Measurements from ENCODE around the gene SULT1A4. TPM values are rescaled to one million over a fixed set of nuclear protein-coding genes. Genes with fewer than 3 reads are reported as not detected.
A peak's percentile ranks its signal among the peaks of the same experiment; 100 is the strongest.
"Not testable (repeated sequence)": the region's sequence is repeated elsewhere in the genome, so short reads cannot be mapped to it uniquely, and the experiment has no call there.

The SULT1A4 gene
- total and polyA plus RNA-seq, 9 donors, result 4.0 to 13.1 (median 6.9) TPM

- H3K27me3 ChIP-seq (ENCODE audit: control insufficient read depth, insufficient read depth, low read length); H3K4me3 ChIP-seq (ENCODE audit: low read length); H3K27ac ChIP-seq (ENCODE audit: low read length); H3K9me3 ChIP-seq (replicated peaks; ENCODE audit: control insufficient read depth, low read depth, low read length); H3K4me1 ChIP-seq (ENCODE audit: control insufficient read depth, insufficient read depth, low read length); DNase-seq; H3K36me3 ChIP-seq (ENCODE audit: control insufficient read depth, insufficient read depth, low read length): not testable (repeated sequence)
- WGBS (ENCODE audit: insufficient coverage), result no CpG with 5 or more reads among the region's 33 CpGs
These were observed 7.2 kb downstream of the SULT1A4 start for GRCh38 chr16:29466904-29467303.

GRCh38 chr16:29467654-29468366 is 8.1 kb downstream of the SULT1A4 start:
- H3K36me3 ChIP-seq (ENCODE audit: control insufficient read depth, insufficient read depth, low read length); H3K27me3 ChIP-seq (ENCODE audit: control insufficient read depth, insufficient read depth, low read length); H3K27ac ChIP-seq (ENCODE audit: low read length); DNase-seq; H3K4me3 ChIP-seq (ENCODE audit: low read length); H3K4me1 ChIP-seq (ENCODE audit: control insufficient read depth, insufficient read depth, low read length); H3K9me3 ChIP-seq (replicated peaks; ENCODE audit: control insufficient read depth, low read depth, low read length): not testable (repeated sequence)
- no CpG with 5 or more reads among the region's 10 CpGs for WGBS (ENCODE audit: insufficient coverage)

DNA sequence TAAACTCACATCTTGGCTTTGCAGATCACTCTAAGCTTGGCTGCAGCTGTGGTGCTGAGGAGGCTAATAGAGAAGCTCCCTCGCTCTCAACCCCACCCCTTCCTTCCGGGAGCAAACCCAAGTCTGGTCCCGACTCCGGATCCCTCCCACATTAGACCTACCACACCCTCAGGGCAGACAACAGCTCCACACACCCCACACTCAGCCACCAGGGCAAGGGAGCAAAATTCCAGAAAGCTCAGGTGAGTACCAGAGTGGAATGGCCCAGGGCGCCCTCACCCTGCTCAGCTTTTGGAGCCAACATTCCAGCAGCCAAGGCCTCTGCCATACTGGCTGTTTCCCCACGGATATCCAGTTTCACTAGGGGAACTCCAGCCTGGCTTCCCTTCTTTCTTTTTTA is 9.9 kb downstream of the SULT1A4 start:
- not testable (repeated sequence) for H3K9me3 ChIP-seq (replicated peaks; ENCODE audit: control insufficient read depth, low read depth, low read length); H3K4me1 ChIP-seq (ENCODE audit: control insufficient read depth, insufficient read depth, low read length); H3K36me3 ChIP-seq (ENCODE audit: control insufficient read depth, insufficient read depth, low read length); H3K4me3 ChIP-seq (ENCODE audit: low read length); DNase-seq; H3K27me3 ChIP-seq (ENCODE audit: control insufficient read depth, insufficient read depth, low read length)
- WGBS (ENCODE audit: insufficient coverage), result 40% methylated on average over 2 of the region's 6 CpGs
- H3K27ac ChIP-seq (ENCODE audit: low read length), result peak overlapping the region; percentile 67

- no CpG with 5 or more reads among the region's 4 CpGs for WGBS (ENCODE audit: insufficient coverage)
- not testable (repeated sequence) for H3K36me3 ChIP-seq (ENCODE audit: control insufficient read depth, insufficient read depth, low read length); H3K27me3 ChIP-seq (ENCODE audit: control insufficient read depth, insufficient read depth, low read length); H3K27ac ChIP-seq (ENCODE audit: low read length); H3K4me1 ChIP-seq (ENCODE audit: control insufficient read depth, insufficient read depth, low read length); DNase-seq; H3K9me3 ChIP-seq (replicated peaks; ENCODE audit: control insufficient read depth, low read depth, low read length); H3K4me3 ChIP-seq (ENCODE audit: low read length)
These were observed 12.4 kb downstream of the SULT1A4 start for GRCh38 chr16:29472065-29472464.

DNA sequence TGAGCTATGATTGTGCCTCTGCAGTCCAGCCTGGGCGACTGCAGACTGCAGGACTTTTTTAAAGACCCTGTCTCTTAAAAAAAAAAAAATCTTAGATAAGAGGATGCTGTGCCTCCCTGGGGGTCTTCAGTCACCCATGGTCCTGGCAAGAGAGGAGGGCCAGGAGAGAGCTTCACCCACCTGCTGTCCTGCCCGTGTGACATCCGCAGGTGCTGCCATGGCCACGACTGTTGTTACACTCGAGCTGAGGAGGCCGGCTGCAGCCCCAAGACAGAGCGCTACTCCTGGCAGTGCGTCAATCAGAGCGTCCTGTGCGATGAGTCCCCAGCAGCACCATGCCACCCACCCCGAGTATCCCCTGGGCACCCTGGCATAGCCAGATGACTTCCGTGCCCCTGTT is 22.6 kb downstream of the SULT1A4 start:
- not testable (repeated sequence) for H3K36me3 ChIP-seq (ENCODE audit: control insufficient read depth, insufficient read depth, low read length); H3K27me3 ChIP-seq (ENCODE audit: control insufficient read depth, insufficient read depth, low read length); H3K27ac ChIP-seq (ENCODE audit: low read length); H3K4me1 ChIP-seq (ENCODE audit: control insufficient read depth, insufficient read depth, low read length); H3K4me3 ChIP-seq (ENCODE audit: low read length); H3K9me3 ChIP-seq (replicated peaks; ENCODE audit: control insufficient read depth, low read depth, low read length); DNase-seq
- no CpG with 5 or more reads among the region's 12 CpGs for WGBS (ENCODE audit: insufficient coverage)

DNA sequence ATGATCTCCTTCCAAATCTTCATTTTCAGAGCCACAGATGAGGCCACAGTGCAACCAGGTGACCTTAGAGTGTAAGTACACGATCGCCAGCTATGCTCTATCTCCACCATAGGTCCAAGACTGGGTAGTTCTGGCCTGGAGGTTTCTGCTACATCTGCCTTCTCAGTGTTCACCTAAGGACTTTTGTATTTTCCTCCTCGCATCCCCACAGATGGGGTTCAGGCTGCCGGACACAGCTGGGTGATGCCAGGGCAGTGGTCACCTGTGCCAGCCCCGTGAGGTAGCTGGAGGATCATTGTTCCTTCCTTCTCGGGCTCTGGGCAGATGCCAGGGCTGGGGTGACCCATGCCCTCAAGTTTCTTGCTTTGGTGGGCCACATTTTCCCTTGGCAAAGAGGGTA is 46.6 kb downstream of the SULT1A4 start, which contains the start of gene NPIPB12:
Gene NPIPB12, minus strand, starts transcription at position 101 of the 400 bp plus-strand sequence.
- DNase-seq, result not testable (repeated sequence)

More for the DNA sequence above, 46.6 kb downstream of the SULT1A4 start, which contains the start of gene NPIPB12:
- H3K9me3 ChIP-seq (replicated peaks; ENCODE audit: control insufficient read depth, low read depth, low read length); H3K4me3 ChIP-seq (ENCODE audit: low read length); H3K4me1 ChIP-seq (ENCODE audit: control insufficient read depth, insufficient read depth, low read length); H3K27ac ChIP-seq (ENCODE audit: low read length); H3K27me3 ChIP-seq (ENCODE audit: control insufficient read depth, insufficient read depth, low read length); H3K36me3 ChIP-seq (ENCODE audit: control insufficient read depth, insufficient read depth, low read length): not testable (repeated sequence)
- WGBS (ENCODE audit: insufficient coverage), result no CpG with 5 or more reads among the region's 6 CpGs

Other genes with a start within 250 kb of the SULT1A4 start
- 0.35 TPM for gene NPIPB11, start 53.2 kb upstream of the SULT1A4 start, total RNA-seq
- gene NPIPB11, start 53.2 kb upstream of the SULT1A4 start, polyA plus RNA-seq (ENCODE audit: insufficient read depth in 1 of 8, insufficient read length in 8 of 8, low replicate concordance in 1 of 8), result 1 to 10 TPM in 4 of 8 donors, under 1 TPM in 4; 0.48 to 2.0 (median 1.0) TPM
- 5.2 TPM for gene BOLA2, start 5.6 kb upstream of the SULT1A4 start, total RNA-seq
- 1 to 10 TPM; 2.2 to 5.6 (median 2.8) TPM for gene BOLA2, start 5.6 kb upstream of the SULT1A4 start, polyA plus RNA-seq (ENCODE audit: insufficient read depth in 1 of 8, insufficient read length in 8 of 8, low replicate concordance in 1 of 8)
- gene SLX1B, start 5.4 kb upstream of the SULT1A4 start, total RNA-seq, result 8.8 TPM
- gene SLX1B, start 5.4 kb upstream of the SULT1A4 start, polyA plus RNA-seq (ENCODE audit: insufficient read depth in 1 of 8, insufficient read length in 8 of 8, low replicate concordance in 1 of 8), result 1 to 10 TPM in 4 of 8 donors, under 1 TPM in 2, not detected in 2; 0.21 to 7.9 (median 2.1) TPM
- 14.1 TPM for gene NPIPB12, start 46.5 kb downstream of the SULT1A4 start, total RNA-seq
- gene NPIPB12, start 46.5 kb downstream of the SULT1A4 start, polyA plus RNA-seq (ENCODE audit: insufficient read depth in 1 of 8, insufficient read length in 8 of 8, low replicate concordance in 1 of 8), result 10 to 100 TPM in 7 of 8 donors, 1 to 10 TPM in 1; 9.8 to 47.8 (median 22.4) TPM
- 0.31 TPM for gene SPN, start 203.3 kb downstream of the SULT1A4 start, total RNA-seq
- 1 to 10 TPM in 5 of 8 donors, under 1 TPM in 3; 0.66 to 1.5 (median 1.1) TPM for gene SPN, start 203.3 kb downstream of the SULT1A4 start, polyA plus RNA-seq (ENCODE audit: insufficient read depth in 1 of 8, insufficient read length in 8 of 8, low replicate concordance in 1 of 8)
- 57.1 TPM for gene QPRT, start 219.3 kb downstream of the SULT1A4 start, total RNA-seq
- gene QPRT, start 219.3 kb downstream of the SULT1A4 start, polyA plus RNA-seq (ENCODE audit: insufficient read depth in 1 of 8, insufficient read length in 8 of 8, low replicate concordance in 1 of 8), result 10 to 100 TPM; 60.4 to 97.7 (median 67.1) TPM

All from muscle of leg (tissue), 11 donors.